ENCODE data around the gene ATP11A. TPM values are rescaled to one million over a fixed set of nuclear protein-coding genes. Genes with fewer than 3 reads are reported as not detected.

ATP11A gene
- total and polyA plus RNA-seq, 10 donors = 2.7 to 91.3 (median 59.1) TPM

GRCh38 chr13:112731667-112732616, 42.1 kb downstream of the ATP11A start:
- whole genome bisulfite sequencing, 5 donors = 93 to 97% (median 94%) methylated on average over 20 of the region's 20 CpGs
- Histone ChIP-seq H3K4me3 (no peak overlapping the region), H3K36me3 (peaks cover 0 to 28% (median 0%) of the 10 kb centered on the region in 6 donors), H3K27me3 (replicated peaks in 1 of 7) (no peaks in the 10 kb centered on the region), H3K4me1 (peaks cover 0 to 10% (median 2%) of the 10 kb centered on the region in 6 donors), H3K9me3 (no peaks in the 10 kb centered on the region), H3K27ac (no peak overlapping the region)
- intact Hi-C loops (cut with DNase I; ENCODE audit: low total_unique reads) = no loop called here
- DNase-seq = peak; percentile 31
- TF ChIP-seq CTCF (IDR thresholded peaks at IDR 0.05 in 8 of 11, conservative IDR thresholded peaks at IDR 0.05 in 3 of 11) = no peak
- TF ChIP-seq POLR2A (IDR thresholded peaks at IDR 0.05) = no peak
- TF ChIP-seq POLR2AphosphoS5 (IDR thresholded peaks at IDR 0.05) = no peak

DNA sequence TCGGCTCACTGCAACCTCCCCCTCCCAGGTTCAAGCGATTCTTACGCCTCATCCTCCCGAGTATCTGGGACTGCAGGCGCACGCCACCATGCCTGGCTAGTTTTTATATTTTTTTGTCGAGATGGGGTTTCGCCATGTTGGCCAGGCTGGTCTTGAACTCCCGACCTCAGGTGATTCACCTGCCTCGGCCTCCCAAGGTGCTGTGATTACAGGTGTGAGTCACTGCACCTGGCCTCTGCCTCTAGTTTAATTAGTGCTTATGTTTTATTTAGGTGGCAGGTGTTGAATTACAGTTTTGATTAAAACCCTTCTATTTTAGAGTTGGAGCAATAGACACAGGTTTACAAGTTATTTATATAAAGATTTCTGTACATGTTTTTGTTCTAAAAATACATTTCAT, 42.8 kb downstream of the ATP11A start:
- H3K27me3 ChIP-seq (replicated peaks in 1 of 7) = no peaks in the 10 kb centered on the region
- H3K9me3 ChIP-seq = no peaks in the 10 kb centered on the region
- TF ChIP-seq CTCF (IDR thresholded peaks at IDR 0.05 in 8 of 11, conservative IDR thresholded peaks at IDR 0.05 in 3 of 11) (no peak), POLR2AphosphoS5 (IDR thresholded peaks at IDR 0.05) (no peak), POLR2A (IDR thresholded peaks at IDR 0.05) (no peak)
- peak; percentile 30 for DNase-seq
- intact Hi-C loops (cut with DNase I; ENCODE audit: low total_unique reads) = no loop called here
- no peak overlapping the region for H3K4me3 ChIP-seq
- H3K4me1 ChIP-seq = peaks cover 0 to 10% (median 2%) of the 10 kb centered on the region in 6 donors
- H3K27ac ChIP-seq = no peak overlapping the region
- peaks cover 0 to 27% (median 0%) of the 10 kb centered on the region in 6 donors for H3K36me3 ChIP-seq
- 90 to 95% (median 94%) methylated on average over 10 of the region's 10 CpGs for WGBS, 5 donors

DNA sequence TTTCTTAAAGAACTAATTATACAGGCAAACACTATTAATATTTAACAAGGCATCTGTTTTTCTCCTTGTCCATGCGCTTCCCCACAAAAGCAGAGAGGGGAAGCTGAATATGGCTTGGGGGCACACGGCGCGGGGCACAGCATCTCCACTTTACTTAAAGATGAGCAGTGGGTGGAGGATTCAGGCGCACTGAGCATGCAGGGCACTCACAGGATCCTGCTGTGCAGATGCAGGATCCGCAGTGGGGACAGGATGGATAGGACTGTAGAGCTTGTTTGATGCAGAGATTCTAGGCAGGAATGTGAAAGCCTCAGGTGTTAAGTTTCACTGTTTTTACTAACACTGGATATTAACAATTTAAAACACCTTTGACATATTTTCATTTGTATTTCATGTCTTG, 43.3 kb downstream of the ATP11A start:
- DNase-seq = peak; percentile 31
- Histone ChIP-seq H3K27ac (no peak overlapping the region), H3K4me1 (peaks cover 0 to 10% (median 2%) of the 10 kb centered on the region in 6 donors), H3K9me3 (no peaks in the 10 kb centered on the region), H3K4me3 (no peak overlapping the region), H3K27me3 (replicated peaks in 1 of 7) (no peaks in the 10 kb centered on the region), H3K36me3 (peaks cover 0 to 23% (median 0%) of the 10 kb centered on the region in 6 donors)
- 88 to 97% (median 94%) methylated on average over 6 of the region's 6 CpGs for WGBS, 5 donors
- TF ChIP-seq POLR2AphosphoS5 (IDR thresholded peaks at IDR 0.05) = no peak
- no peak for TF ChIP-seq CTCF (IDR thresholded peaks at IDR 0.05 in 8 of 11, conservative IDR thresholded peaks at IDR 0.05 in 3 of 11)
- no peak for TF ChIP-seq POLR2A (IDR thresholded peaks at IDR 0.05)
- intact Hi-C loops (cut with DNase I; ENCODE audit: low total_unique reads) = no loop called here
